GM12892 (cell line): ENCODE measurements around the gene HEXB.

Experiments
- POLR2A ChIP-seq: IDR thresholded peaks from 2 replicates; pipeline ENCODE4 v1.6.1; 2011; ENCODE audit warnings: low read depth, low read length, control low read depth
- POLR2AphosphoS5 ChIP-seq: IDR thresholded peaks from 2 replicates; pipeline ENCODE4 v1.6.1; 2011; ENCODE audit warnings: low read depth, low read length, control low read depth
- TAF1 ChIP-seq: IDR thresholded peaks from 2 replicates; pipeline ENCODE4 v1.6.1; 2011; ENCODE audit warnings: low read depth, mild to moderate bottlenecking, control low read depth, low read length, borderline replicate concordance

DNA sequence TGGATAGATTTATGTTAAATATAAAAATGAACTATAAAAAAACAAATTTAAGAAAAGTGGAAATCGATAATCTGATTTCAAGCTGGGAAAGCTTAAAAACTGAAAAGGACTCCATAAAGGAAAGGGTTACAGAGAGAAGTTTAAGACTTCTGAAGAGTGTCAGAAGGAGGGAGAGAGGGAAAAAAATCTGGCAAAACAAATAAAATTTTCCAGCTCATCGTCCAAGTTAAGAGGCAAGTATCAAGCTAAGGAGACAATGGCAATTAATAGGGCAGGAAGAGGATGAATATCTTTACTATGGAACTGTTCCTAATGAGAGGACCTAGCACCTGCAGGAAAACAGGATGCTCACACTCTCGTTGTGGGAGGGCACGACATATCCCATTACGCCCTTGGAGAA, 20.5 kb upstream of the HEXB start:
- TF ChIP-seq POLR2A = no peak
- TF ChIP-seq TAF1 = no peak
- no peak for TF ChIP-seq POLR2AphosphoS5
